Endothelial cell of umbilical vein (primary cell): ENCODE data around the gene SNX24. TPM values are rescaled to one million over a fixed set of nuclear protein-coding genes. Genes with fewer than 3 reads are reported as not detected.

Experiments used
- BruUV-seq: library from RNA; stranded (reverse); fragments of 400-500 nt; replicated peaks from 2 replicates; lab custom pipeline; 2021; lab: Mats Ljungman, UMichigan
- CTCF ChIA-PET: fragments of 300-600, 350-600 bp; sonication (Branson Sonifier 250); formaldehyde crosslinking; loops from one replicate; lab custom pipeline; 2021; ENCODE audit warnings: antibody characterized with exemption, inconsistent platforms; lab: Charles Lee
- POLR2A ChIA-PET: fragments of 300-600, 350-600 bp; sonication (Branson Sonifier 250); formaldehyde crosslinking; loops from one replicate; lab custom pipeline; 2021; ENCODE audit warnings: antibody characterized with exemption, inconsistent platforms; lab: Charles Lee
- DNase-seq: peaks from one replicate; pipeline ENCODE4 v3.0.0-alpha.2; 2011; ENCODE audit warnings: low read depth, low spot score
- FAIRE-seq: peaks from 2 replicates; lab custom pipeline; 2011; peaks lifted over from hg19 to GRCh38; lab: Jason Lieb, UNC
- H2AFZ ChIP-seq: 2 replicates; pipeline ENCODE4 v1.6.0; 2012; ENCODE audit warnings: low read depth, low read length, control low read depth, inconsistent platforms
- H3K27ac ChIP-seq: 2 replicates; pipeline ENCODE4 v1.5.1; 2011; ENCODE audit warnings: low read depth, mild to moderate bottlenecking, control low read depth, low read length, moderate library complexity; ENCODE audit not compliant: insufficient read depth
- H3K27me3 ChIP-seq, 2 experiments: 2 replicates each; pipeline versions ENCODE4 v1.6.0 to v1.6.1; 2011; ENCODE audit warnings: low read length in 2 of 2, mixed read lengths in 1 of 2; ENCODE audit not compliant: control insufficient read depth in 2 of 2, insufficient read depth in 2 of 2
- H3K36me3 ChIP-seq, 2 experiments: 2 replicates in 1 of 2; 3 replicates in 1 of 2; pipeline ENCODE4 v1.5.1; 2011; ENCODE audit warnings: low read length in 2 of 2, mild to moderate bottlenecking in 1 of 2, moderate library complexity in 1 of 2; ENCODE audit not compliant: control insufficient read depth in 2 of 2, insufficient read depth in 2 of 2; ENCODE audit errors: extremely low read depth in 1 of 2
- H3K4me1 ChIP-seq: 3 replicates; pipeline ENCODE4 v1.5.1; 2011; ENCODE audit warnings: mild to moderate bottlenecking, low read length; ENCODE audit not compliant: control insufficient read depth, insufficient read depth; ENCODE audit errors: extremely low read depth
- H3K4me2 ChIP-seq: 2 replicates; pipeline ENCODE4 v1.6.1; 2011; ENCODE audit warnings: low read length, control low read depth, mixed read lengths; ENCODE audit not compliant: insufficient read depth
- H3K4me3 ChIP-seq, 3 experiments: fragments of 200-600 bp in 1 of 3; sonication (generic), shearing (Covaris generic) in 1 of 3; replicated peaks in 1 of 3; 2 replicates each; pipeline ENCODE4 v1.5.1; 2011 to 2016; ENCODE audit warnings: control low read depth in 3 of 3, low read length in 3 of 3, mild to moderate bottlenecking in 2 of 3, inconsistent platforms in 1 of 3, low read depth in 1 of 3, moderate library complexity in 1 of 3; ENCODE audit not compliant: insufficient read depth in 1 of 3
- H3K79me2 ChIP-seq: 2 replicates; pipeline ENCODE4 v1.6.0; 2012; ENCODE audit warnings: low read length, inconsistent platforms; ENCODE audit not compliant: control insufficient read depth, insufficient read depth
- H3K9ac ChIP-seq: replicated peaks from 2 replicates; pipeline ENCODE3; 2011; ENCODE audit warnings: low read length, control low read depth; ENCODE audit not compliant: insufficient read depth; ENCODE audit errors: extremely low read depth
- H3K9me1 ChIP-seq: replicated peaks from 3 replicates; pipeline ENCODE4 v1.6.0; 2011; ENCODE audit warnings: mild to moderate bottlenecking, low read length; ENCODE audit not compliant: control insufficient read depth, insufficient read depth; ENCODE audit errors: extremely low read depth
- H3K9me3 ChIP-seq: replicated peaks from 2 replicates; pipeline ENCODE4 v1.5.1; 2012; ENCODE audit warnings: low read length, inconsistent platforms; ENCODE audit not compliant: control insufficient read depth, insufficient read depth
- H4K20me1 ChIP-seq: replicated peaks from 2 replicates; pipeline ENCODE3; 2011; ENCODE audit warnings: mild to moderate bottlenecking, low read length; ENCODE audit not compliant: control insufficient read depth, insufficient read depth; ENCODE audit errors: extremely low read depth
- EZH2 ChIP-seq: IDR thresholded peaks from 2 replicates; pipeline ENCODE4 v1.6.1; 2012; ENCODE audit warnings: borderline replicate concordance, low read depth, mild to moderate bottlenecking, moderate library complexity, low read length, inconsistent platforms; ENCODE audit not compliant: severe bottlenecking
- FOS ChIP-seq: IDR thresholded peaks from 2 replicates; pipeline ENCODE4 v1.6.1; 2011; ENCODE audit warnings: mild to moderate bottlenecking, low read length, moderate library complexity, borderline replicate concordance; ENCODE audit not compliant: insufficient read depth
- GATA2 ChIP-seq: IDR thresholded peaks from 2 replicates; pipeline ENCODE4 v1.7.0; 2011; ENCODE audit warnings: low read depth, mild to moderate bottlenecking, moderate library complexity, mixed read lengths, low read length; ENCODE audit not compliant: insufficient read length, insufficient read depth
- JUN ChIP-seq: IDR thresholded peaks from 2 replicates; pipeline ENCODE4 v1.6.1; 2011; ENCODE audit warnings: borderline replicate concordance, low read depth; ENCODE audit not compliant: insufficient read length, insufficient read depth
- MYC ChIP-seq: IDR thresholded peaks from one replicate; pipeline ENCODE4 v1.6.1; 2011; ENCODE audit warnings: mild to moderate bottlenecking, low read depth, low read length
- POLR2A ChIP-seq: IDR thresholded peaks from 2 replicates; pipeline ENCODE4 v1.6.1; 2012; ENCODE audit warnings: low read depth, mild to moderate bottlenecking, control low read depth, low read length
- POLR2AphosphoS5 ChIP-seq: IDR thresholded peaks from 2 replicates; pipeline ENCODE4 v1.6.1; 2012; ENCODE audit warnings: low read depth, mild to moderate bottlenecking, control low read depth, low read length, moderate library complexity; ENCODE audit not compliant: insufficient read depth
- dilution Hi-C: fragments of 300-500 bp; cut with MboI; formaldehyde crosslinking; loops from one replicate; pipeline ENCODE4 v1.15.0; 2019; ENCODE audit warnings: low sequenced_read_pairs; ENCODE audit not compliant: extremely low pct_ligation_motif_present
- intact Hi-C: fragments of 100-400 bp; cut with micrococcal nuclease; formaldehyde crosslinking; loops from one replicate; pipeline ENCODE4 v1.10.0; 2022
- polyA plus RNA-seq, 4 experiments: library from polyadenylated mRNA; depleted of rRNA in 3 of 4; stranded (reverse) in 3 of 4; unstranded in 1 of 4; fragments of >200 nt; gene quantifications; 2 replicates each; pipeline versions ENCODE4 v1.2.1 to v1.2.3, GENCODE V29; 2011 to 2012; ENCODE audit warnings: missing spikeins in 1 of 4
- total RNA-seq: library from RNA; stranded (reverse); gene quantifications from 2 replicates; pipeline ENCODE4 v1.2.3, GENCODE V29; 2021
- TF ChIP-seq, protein P1 (sequence below), 2 donors: IDR thresholded peaks; 1 replicate in 1 of 2; 2 replicates in 1 of 2; pipeline ENCODE4 v1.5.1; 2011; ENCODE audit warnings: low read length in 2 of 2, mild to moderate bottlenecking in 2 of 2, moderate library complexity in 2 of 2, control low read depth in 1 of 2, inconsistent platforms in 1 of 2, low read depth in 1 of 2; ENCODE audit not compliant: insufficient read depth in 1 of 2; ENCODE audit errors: extremely low read depth in 1 of 2

Gene SNX24
- total and polyA plus RNA-seq, 2 donors (not counting 3 experiments of a cell fraction or from before 2014, with no cell fraction given) = 2.9 to 14.9 TPM

DNA sequence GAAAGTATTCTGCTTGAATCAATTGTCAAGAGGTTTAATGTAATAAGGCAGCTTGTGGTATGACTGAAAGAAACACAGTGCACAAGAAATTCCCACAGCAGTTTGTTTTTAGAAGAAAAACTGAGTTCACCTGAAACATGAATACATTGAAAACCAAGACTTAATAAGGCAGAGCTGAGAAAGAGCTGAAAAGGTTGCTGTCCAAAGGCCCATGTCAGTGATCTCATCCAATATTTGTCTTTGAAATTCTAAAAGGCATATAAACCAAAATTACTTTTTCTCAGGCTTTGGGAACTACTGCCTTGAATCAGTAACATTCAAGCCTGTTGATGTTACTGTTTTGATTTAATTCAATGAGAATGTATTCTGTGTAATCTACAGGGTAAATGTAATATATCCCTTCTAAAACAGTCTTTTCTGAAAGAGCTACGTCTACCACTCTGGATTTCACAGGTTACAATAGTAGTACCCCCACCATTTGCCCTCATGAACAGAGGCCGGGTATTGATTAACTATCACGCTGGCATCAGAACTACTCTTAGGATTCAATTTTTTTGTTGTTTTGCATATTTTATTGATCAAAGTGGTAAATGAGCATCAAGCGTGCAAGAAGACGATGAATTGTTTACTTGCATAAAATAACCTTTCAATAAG, 133.4 kb downstream of the SNX24 start:
- Histone ChIP-seq H3K9me3 (no peaks in the 10 kb centered on the region), H3K27ac (no peak overlapping the region), H3K36me3 (no peaks in the 10 kb centered on the region), H3K79me2 (no peaks in the 10 kb centered on the region), H3K9me1 (no peaks in the 10 kb centered on the region), H4K20me1 (no peaks in the 10 kb centered on the region), H2AFZ (no peak overlapping the region), H3K9ac (no peak overlapping the region), H3K4me3 (no peak overlapping the region), H3K27me3 (no peaks in the 10 kb centered on the region), H3K4me2 (no peak overlapping the region), H3K4me1 (peaks cover 11% of the 10 kb centered on the region)
- CTCF ChIA-PET = no interaction called here
- FAIRE-seq (no peak), DNase-seq (no peak)
- TF ChIP-seq MYC (no peak), POLR2AphosphoS5 (no peak), POLR2A (no peak), EZH2 (no peak), JUN (no peak), FOS (no peak), GATA2 (no peak)
- TF ChIP-seq, protein P1, sequence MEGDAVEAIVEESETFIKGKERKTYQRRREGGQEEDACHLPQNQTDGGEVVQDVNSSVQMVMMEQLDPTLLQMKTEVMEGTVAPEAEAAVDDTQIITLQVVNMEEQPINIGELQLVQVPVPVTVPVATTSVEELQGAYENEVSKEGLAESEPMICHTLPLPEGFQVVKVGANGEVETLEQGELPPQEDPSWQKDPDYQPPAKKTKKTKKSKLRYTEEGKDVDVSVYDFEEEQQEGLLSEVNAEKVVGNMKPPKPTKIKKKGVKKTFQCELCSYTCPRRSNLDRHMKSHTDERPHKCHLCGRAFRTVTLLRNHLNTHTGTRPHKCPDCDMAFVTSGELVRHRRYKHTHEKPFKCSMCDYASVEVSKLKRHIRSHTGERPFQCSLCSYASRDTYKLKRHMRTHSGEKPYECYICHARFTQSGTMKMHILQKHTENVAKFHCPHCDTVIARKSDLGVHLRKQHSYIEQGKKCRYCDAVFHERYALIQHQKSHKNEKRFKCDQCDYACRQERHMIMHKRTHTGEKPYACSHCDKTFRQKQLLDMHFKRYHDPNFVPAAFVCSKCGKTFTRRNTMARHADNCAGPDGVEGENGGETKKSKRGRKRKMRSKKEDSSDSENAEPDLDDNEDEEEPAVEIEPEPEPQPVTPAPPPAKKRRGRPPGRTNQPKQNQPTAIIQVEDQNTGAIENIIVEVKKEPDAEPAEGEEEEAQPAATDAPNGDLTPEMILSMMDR (IDR thresholded peaks at IDR 0.05; ENCODE audit: extremely low read depth in 1 of 2, insufficient read depth in 1 of 2, low read depth in 1 of 2, low read length in 2 of 2) = no peak
- no TSS peak for BruUV-seq
- dilution Hi-C loops (no loop called here), intact Hi-C loops (no loop called here)
- POLR2A ChIA-PET = no interaction called here
